Ascending aorta (tissue), 2 donors: ENCODE results near the gene CHRM1. TPM values are rescaled to one million over a fixed set of nuclear protein-coding genes. Genes with fewer than 3 reads are reported as not detected.

ENCODE experiments used
- DNase-seq, 2 donors: peaks; one replicate each; pipeline ENCODE4 v3.0.0-alpha.2; 2019; ENCODE audit warnings: low spot score in 2 of 2
- H3K27ac ChIP-seq, 2 donors: fragments of 200-600 bp; sonication (generic); one replicate each; pipeline ENCODE4 v1.5.1; 2016 to 2017; ENCODE audit warnings: mild to moderate bottlenecking in 1 of 2
- H3K27me3 ChIP-seq: fragments of 200-600 bp; sonication (generic); one replicate; pipeline ENCODE4 v1.5.1; 2017
- H3K36me3 ChIP-seq, 2 donors: fragments of 200-600 bp; sonication (generic); one replicate each; pipeline ENCODE4 v1.5.1; 2016
- H3K4me1 ChIP-seq, 2 donors: fragments of 200-600 bp; sonication (generic); one replicate each; pipeline ENCODE4 v1.5.1; 2016 to 2017; ENCODE audit warnings: mild to moderate bottlenecking in 1 of 2
- H3K4me3 ChIP-seq, 2 donors: fragments of 200-600 bp; sonication (generic); one replicate each; pipeline ENCODE4 v1.5.1; 2016 to 2017; ENCODE audit warnings: mild to moderate bottlenecking in 1 of 2
- H3K9me3 ChIP-seq, 2 donors: fragments of 200-600 bp; sonication (generic); one replicate each; pipeline ENCODE4 v1.5.1; 2016
- CTCF ChIP-seq, 3 experiments: fragments of 200-600 bp in 2 of 3; fragments of 450-650 bp in 1 of 3; sonication (generic) in 2 of 3; IDR thresholded peaks; one replicate each; pipeline ENCODE4 v1.5.1; 2016 to 2019; ENCODE audit warnings: antibody characterized with exemption in 3 of 3, mild to moderate bottlenecking in 1 of 3, moderate library complexity in 1 of 3
- intact Hi-C: fragments of 100-400 bp; cut with DNase I; formaldehyde crosslinking; loops from one replicate; pipeline ENCODE4 v1.15.1; 2023
- total RNA-seq: library from RNA; depleted of rRNA; stranded (reverse); fragments of >200 nt; gene quantifications from one replicate; pipeline ENCODE4 v1.1.0, GENCODE V29; 2016

The CHRM1 gene
- total RNA-seq, 1 donor from 2014 or later = not detected

GRCh38 chr11:62919898-62920640, 1.1 kb downstream of the CHRM1 start:
- intact Hi-C loops = no loop called here
- Histone ChIP-seq H3K36me3 (no peaks in the 10 kb centered on the region), H3K4me3 (no peak overlapping the region), H3K27me3 (peaks cover 17% of the 10 kb centered on the region), H3K4me1 (peaks cover 0 to 9% of the 10 kb centered on the region in 2 donors), H3K27ac (no peak overlapping the region), H3K9me3 (no peaks in the 10 kb centered on the region)
- no peak for TF ChIP-seq CTCF (IDR thresholded peaks at IDR 0.05)
- DNase-seq = no peak

GRCh38 chr11:62919476-62919875, 1.7 kb downstream of the CHRM1 start:
- Histone ChIP-seq H3K4me3 (no peak overlapping the region), H3K9me3 (no peaks in the 10 kb centered on the region), H3K27me3 (peaks cover 14% of the 10 kb centered on the region), H3K36me3 (no peaks in the 10 kb centered on the region), H3K4me1 (peaks cover 0 to 9% of the 10 kb centered on the region in 2 donors), H3K27ac (no peak overlapping the region)
- intact Hi-C loops = no loop called here
- no peak for TF ChIP-seq CTCF (IDR thresholded peaks at IDR 0.05)
- DNase-seq = no peak

GRCh38 chr11:62918531-62918930, 2.6 kb downstream of the CHRM1 start:
- no peak for DNase-seq
- Histone ChIP-seq H3K9me3 (no peaks in the 10 kb centered on the region), H3K27ac (no peak overlapping the region), H3K27me3 (peaks cover 6% of the 10 kb centered on the region), H3K4me1 (peaks cover 0 to 4% of the 10 kb centered on the region in 2 donors), H3K4me3 (no peak overlapping the region), H3K36me3 (no peaks in the 10 kb centered on the region)
- TF ChIP-seq CTCF (IDR thresholded peaks at IDR 0.05) = no peak
- intact Hi-C loops = no loop called here

DNA sequence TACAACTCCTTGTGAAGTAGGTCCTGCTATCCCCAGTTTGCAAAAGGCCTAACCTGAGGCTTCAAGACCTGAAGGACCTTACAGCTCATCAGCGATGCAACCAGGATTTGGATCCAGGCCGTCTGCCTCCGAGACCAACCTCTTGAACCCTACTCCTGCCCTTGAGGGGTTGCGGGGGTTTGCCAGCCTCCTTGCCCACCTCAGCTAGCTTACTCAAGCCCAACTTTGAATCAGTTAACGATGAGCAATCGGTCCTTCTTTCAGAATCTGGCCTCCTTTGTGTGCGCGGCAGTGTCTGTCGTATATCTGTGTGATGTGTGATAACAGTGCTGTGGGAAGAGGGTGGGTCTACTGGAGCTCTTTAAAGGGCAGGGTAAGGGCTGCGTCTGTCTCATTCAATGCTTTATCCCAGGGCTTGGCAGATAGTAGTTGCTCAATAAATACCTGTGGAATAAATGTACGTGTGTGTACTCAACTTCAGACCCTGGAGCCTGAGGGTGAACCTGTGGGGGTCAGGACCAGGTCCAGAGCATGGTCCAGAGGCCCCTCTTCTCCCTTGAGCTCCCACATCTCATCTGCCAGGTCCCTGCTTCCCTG, 3.2 kb downstream of the CHRM1 start:
- intact Hi-C loops = no loop called here
- Histone ChIP-seq H3K4me1 (no peaks in the 10 kb centered on the region), H3K27ac (no peak overlapping the region), H3K27me3 (peaks cover 1% of the 10 kb centered on the region), H3K9me3 (no peaks in the 10 kb centered on the region), H3K4me3 (no peak overlapping the region), H3K36me3 (no peaks in the 10 kb centered on the region)
- TF ChIP-seq CTCF (IDR thresholded peaks at IDR 0.05) = no peak
- DNase-seq = no peak

DNA sequence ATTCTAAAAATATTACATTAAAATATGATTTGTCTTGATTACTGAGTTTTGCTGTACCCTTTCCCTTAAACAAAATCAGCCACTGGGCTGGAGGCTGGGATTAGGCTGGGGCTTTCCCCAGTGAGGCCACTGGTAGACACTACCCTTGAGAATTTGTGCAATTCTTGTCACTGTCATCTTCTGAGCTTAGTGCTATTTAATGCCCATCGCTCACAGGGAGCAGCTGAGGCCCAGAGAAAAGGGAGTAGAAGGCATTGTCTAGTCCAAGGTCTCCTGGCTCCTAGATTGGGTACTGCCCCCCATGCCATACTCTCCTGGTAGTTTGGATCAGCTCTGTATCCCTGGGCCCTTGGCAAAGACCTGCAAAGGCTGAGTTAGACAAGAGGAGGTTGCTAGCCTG, 6.7 kb downstream of the CHRM1 start:
- no peak overlapping the region for H3K4me3 ChIP-seq
- H3K27ac ChIP-seq = no peak overlapping the region
- intact Hi-C loops = no loop called here
- H3K4me1 ChIP-seq = no peaks in the 10 kb centered on the region
- H3K9me3 ChIP-seq = no peaks in the 10 kb centered on the region
- DNase-seq = no peak
- no peaks in the 10 kb centered on the region for H3K36me3 ChIP-seq
- H3K27me3 ChIP-seq = no peaks in the 10 kb centered on the region
- TF ChIP-seq CTCF (IDR thresholded peaks at IDR 0.05) = no peak
